LNCaP clone FGC (cell line): ENCODE results near the gene CCL7.

ENCODE experiments used
- DNase-seq: peaks from one replicate; pipeline ENCODE4 v3.0.0-alpha.2; 2011; ENCODE audit warnings: low read depth
- H3K4me3 ChIP-seq: 2 replicates; pipeline ENCODE4 v1.5.1; 2011; ENCODE audit warnings: mild to moderate bottlenecking, low read depth, low read length, control low read depth
- TF ChIP-seq, protein P1 (sequence below): IDR thresholded peaks from 2 replicates; pipeline ENCODE4 v1.5.1; 2012; ENCODE audit warnings: mild to moderate bottlenecking; ENCODE audit not compliant: control insufficient read depth, insufficient read depth; ENCODE audit errors: extremely low read depth

Gene CCL7

DNA sequence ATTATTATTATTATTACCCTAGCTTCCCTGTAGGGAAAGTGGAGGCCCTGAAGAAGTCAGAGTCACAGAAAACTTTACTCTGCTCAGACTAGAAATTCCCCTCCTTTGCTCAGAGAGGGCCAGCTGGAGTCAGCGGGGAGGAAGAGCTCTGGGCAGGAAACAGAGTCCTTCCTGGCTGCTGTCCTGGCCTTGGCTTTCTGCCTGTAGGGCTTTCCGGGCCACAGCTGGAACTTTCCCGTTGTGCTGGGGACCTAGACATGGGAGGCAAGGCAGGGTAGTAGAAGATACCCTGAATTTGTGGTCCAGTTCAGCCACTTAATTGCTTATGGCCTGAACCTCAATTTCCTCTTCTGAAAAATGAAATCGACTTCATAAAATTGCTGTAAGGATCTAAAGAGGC is 29.0 kb upstream of the CCL7 start:
- DNase-seq: no peak
- TF ChIP-seq, protein P1, sequence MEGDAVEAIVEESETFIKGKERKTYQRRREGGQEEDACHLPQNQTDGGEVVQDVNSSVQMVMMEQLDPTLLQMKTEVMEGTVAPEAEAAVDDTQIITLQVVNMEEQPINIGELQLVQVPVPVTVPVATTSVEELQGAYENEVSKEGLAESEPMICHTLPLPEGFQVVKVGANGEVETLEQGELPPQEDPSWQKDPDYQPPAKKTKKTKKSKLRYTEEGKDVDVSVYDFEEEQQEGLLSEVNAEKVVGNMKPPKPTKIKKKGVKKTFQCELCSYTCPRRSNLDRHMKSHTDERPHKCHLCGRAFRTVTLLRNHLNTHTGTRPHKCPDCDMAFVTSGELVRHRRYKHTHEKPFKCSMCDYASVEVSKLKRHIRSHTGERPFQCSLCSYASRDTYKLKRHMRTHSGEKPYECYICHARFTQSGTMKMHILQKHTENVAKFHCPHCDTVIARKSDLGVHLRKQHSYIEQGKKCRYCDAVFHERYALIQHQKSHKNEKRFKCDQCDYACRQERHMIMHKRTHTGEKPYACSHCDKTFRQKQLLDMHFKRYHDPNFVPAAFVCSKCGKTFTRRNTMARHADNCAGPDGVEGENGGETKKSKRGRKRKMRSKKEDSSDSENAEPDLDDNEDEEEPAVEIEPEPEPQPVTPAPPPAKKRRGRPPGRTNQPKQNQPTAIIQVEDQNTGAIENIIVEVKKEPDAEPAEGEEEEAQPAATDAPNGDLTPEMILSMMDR: no peak
- H3K4me3 ChIP-seq: no peak overlapping the region

DNA sequence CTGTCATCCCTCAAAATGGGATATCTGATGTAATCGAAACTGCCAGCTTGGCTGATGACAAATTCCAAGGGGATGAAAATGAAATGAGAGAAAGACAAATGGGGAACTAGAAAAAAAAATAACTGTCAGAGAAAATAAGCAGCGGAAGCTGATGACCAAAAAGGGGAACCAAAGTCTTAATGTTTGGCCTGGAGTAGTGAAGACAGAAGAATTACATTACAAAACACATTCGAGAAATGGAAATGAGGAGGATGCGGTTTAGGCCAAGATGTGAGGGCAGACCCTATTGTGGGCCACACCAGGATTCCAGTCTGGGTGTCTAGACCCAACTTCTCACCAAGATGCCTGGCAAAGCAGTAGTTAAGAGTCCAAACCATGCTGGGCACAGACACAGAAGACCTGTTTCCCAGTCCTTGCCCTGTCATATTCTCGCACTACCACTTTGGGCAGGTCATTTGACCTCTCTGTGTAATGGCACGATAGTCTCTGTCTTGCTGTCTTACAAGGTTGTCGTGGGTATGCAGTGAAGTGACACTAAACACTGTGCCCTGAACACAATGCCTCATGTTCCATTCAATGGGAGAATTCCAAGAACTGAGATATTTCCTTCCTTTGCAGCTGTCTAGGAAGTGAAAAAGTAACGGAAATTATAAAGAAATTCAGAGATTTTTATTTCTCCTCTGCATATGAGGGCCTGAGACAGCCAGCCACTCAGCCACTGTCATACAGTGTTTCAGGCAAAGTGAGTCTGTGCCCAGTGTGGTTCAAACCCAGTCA is 27.2 kb upstream of the CCL7 start:
- DNase-seq: no peak
- TF ChIP-seq, protein P1: no peak

DNA sequence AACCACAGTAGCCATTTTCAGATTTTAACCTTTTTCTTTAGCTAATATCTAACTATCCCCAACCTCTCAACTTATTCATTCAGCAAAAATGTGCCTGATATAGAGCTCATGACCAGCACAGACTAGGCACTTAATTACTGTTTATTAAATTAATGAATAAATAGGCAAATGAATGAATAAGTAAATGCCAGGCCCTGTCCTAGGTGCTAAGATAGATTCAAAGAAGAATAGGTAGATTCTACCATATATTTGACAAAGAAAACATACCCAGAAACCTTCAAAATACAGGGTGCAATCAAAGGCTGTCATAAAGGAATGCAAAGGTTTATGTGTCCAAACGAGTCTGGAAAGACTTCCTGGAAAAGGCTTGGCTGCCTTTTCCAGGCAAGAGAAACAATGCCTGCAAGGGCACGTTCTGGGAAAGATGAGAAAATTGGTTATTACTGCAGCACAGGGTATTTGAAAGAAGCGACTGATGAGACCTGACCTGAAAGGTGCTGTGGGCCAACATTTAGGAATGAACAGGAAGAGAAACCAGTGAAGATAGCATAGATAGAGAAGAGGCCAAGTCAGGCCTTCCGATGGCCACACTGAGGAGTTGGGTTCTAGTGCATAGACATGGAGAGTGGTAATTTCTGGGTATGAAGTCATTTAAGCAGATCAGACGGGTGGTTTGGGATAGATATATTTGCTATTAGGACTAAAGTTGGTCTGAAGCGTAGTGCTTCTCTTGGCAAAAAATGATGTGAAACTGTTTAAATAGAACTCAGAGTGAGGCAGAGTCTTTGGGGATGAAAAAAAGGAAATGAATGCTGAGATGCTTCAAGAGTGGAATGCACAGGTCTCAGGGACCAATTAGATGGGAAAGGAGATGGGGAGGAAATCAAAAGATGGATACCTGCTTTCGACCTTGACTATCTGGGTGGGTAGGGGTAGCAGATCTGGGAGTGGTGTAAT is 26.4 kb upstream of the CCL7 start:
- no peak overlapping the region for H3K4me3 ChIP-seq
- TF ChIP-seq, protein P1: no peak
- no peak for DNase-seq

More for the DNA sequence above, 27.2 kb upstream of the CCL7 start:
- no peak overlapping the region for H3K4me3 ChIP-seq

DNA sequence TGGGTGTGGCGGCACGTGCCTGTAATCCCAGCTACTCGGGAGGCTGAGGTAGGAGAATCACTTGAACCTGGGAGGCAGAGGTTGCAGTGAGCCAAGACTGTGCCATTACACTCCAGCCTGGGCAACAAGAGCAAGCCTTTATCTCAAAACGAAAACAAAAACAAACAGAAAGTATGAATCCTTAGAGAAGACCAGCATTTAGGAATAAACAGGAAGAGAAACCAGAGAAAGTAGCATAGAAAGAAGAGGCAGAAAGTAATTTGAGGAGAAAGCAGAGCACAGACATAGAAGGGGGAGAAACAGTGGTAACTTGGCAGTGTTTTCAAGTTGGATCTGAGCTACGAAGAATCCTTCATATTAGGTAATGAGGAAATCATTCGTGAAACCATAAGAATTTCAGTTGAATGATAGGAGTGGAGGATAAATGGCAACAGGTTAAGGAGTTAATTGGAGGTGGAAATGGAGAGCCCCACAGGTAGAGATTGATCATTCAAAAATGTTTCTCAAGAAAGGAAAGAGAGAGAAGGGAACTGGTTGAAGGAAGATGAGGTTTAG is 24.6 kb upstream of the CCL7 start:
- H3K4me3 ChIP-seq: no peak overlapping the region
- TF ChIP-seq, protein P1: no peak
- DNase-seq: no peak

DNA sequence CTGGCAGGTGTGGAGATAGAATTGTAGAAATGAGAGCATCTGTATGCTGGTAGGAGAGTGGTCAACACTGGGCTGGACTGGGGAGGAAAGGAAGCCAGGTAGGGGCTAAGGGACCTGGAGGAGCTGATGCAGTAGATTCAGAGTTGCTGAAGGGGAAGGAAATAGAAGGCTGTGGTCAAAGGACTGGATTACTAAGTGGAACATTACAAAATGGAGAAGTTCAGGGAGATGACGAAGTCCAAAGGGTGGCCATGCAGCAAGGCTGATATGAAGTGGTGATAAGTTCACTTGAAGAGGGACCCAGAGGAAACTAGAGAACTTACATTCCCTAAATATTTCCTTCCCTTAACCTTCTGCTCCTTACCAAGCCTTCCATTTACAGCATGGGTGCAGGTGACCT is 23.6 kb upstream of the CCL7 start:
- no peak overlapping the region for H3K4me3 ChIP-seq
- DNase-seq: no peak
- TF ChIP-seq, protein P1: no peak

DNA sequence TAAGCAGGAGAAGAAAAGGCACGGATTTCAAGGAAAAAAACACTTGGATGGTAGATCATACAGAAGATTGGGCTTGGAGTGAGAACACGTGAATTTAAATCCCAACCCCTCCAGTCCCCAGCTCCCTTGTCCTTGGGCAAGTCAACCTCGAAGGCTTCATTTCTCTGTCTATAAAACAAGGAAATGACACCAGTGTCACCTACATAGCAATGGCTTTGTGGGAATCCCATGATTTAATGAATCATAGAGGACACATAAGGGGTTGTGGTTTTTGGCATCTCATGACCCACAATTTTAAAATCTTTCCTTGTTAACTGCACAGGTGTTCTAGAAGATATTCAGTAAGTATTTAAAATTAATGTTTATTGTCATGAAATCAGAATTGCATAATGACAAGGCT is 23.1 kb upstream of the CCL7 start:
- no peak for DNase-seq
- TF ChIP-seq, protein P1: no peak

More for the DNA sequence above, 23.1 kb upstream of the CCL7 start:
- H3K4me3 ChIP-seq: no peak overlapping the region
